ENCODE measurements around the gene ADIPOQ. TPM values are rescaled to one million over a fixed set of nuclear protein-coding genes. Genes with fewer than 3 reads are reported as not detected.

Gene ADIPOQ
- total and polyA plus RNA-seq, 2 of the 13 experiments (the other 11 are each of a cell fraction or from before 2014, with no cell fraction given): not detected

DNA sequence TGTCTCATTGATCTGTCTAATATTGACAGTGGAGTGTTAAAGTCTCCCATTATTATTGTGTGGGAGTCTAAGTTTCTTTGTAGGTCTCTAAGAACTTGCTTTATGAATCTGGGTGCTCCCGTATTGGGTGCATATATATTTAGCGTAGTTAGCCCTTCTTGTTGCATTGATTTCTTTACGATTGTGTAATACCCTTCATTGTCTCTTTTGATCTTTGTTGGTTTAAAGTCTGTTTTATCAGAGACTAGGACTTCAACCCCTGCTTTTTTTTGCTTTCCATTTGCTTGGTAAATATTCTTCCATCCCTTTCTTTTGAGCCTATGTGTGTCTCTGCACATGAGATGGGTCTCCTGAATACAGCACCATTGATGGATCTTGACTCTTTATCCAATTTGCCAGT lies 64.6 kb downstream of the ADIPOQ start (continued):
- TF ChIP-seq ZNF614 (CRISPR knock-in tag; IDR thresholded peaks at IDR 0.05; ENCODE audit: borderline replicate concordance) (peak; percentile 74; the same call in 1 of the 2 replicates), PITX1 (CRISPR knock-in tag; IDR thresholded peaks at IDR 0.05) (peak; percentile 64; the same call in 1 of the 2 replicates), CEBPB (IDR thresholded peaks at IDR 0.05; ENCODE audit: borderline replicate concordance, low read depth, low read length) (peak; percentile 92), KAT2B (IDR thresholded peaks at IDR 0.05; ENCODE audit: borderline replicate concordance, low read depth, low read length) (peak; percentile 18; the same call in 1 of the 2 replicates), SMAD3 (CRISPR knock-in tag; IDR thresholded peaks at IDR 0.05) (0 out of 2 replicates have a peak, but pooled peaks have one; percentile 53), NR2F1 (CRISPR knock-in tag; IDR thresholded peaks at IDR 0.05) (0 out of 4 replicates have a peak, but pooled peaks of 1 of the 2 experiments have one; percentile 54), SOX13 (IDR thresholded peaks at IDR 0.05) (peak; percentile 95), SOX13 (CRISPR knock-in tag; conservative IDR thresholded peaks at IDR 0.05 in 1 of 2, IDR thresholded peaks at IDR 0.05 in 1 of 2) (peak in 1 of 2 experiments; percentile 99; a peak in 2 of 4 replicates), NKX3-1 (CRISPR knock-in tag; IDR thresholded peaks at IDR 0.05) (peak; percentile 45; the same call in 1 of the 2 replicates), GATAD2A (CRISPR knock-in tag; IDR thresholded peaks at IDR 0.05) (peak; percentile 99), MIXL1 (CRISPR knock-in tag; IDR thresholded peaks at IDR 0.05) (peak; percentile 62; the same call in 1 of the 2 replicates), KAT8 (CRISPR knock-in tag; IDR thresholded peaks at IDR 0.05) (peak; percentile 80), FOXP1 (IDR thresholded peaks at IDR 0.05) (peak; percentile 57; the same call in 1 of the 2 replicates), FOXP1 (CRISPR knock-in tag; IDR thresholded peaks at IDR 0.05) (peak; percentile 90), ONECUT2 (CRISPR knock-in tag; IDR thresholded peaks at IDR 0.05) (peak; percentile 99), NFIC (IDR thresholded peaks at IDR 0.05; ENCODE audit: low read length) (peak; percentile 79; the same call in 1 of the 2 replicates), DNMT3B (CRISPR knock-in tag; conservative IDR thresholded peaks at IDR 0.05) (0 out of 2 replicates have a peak, but pooled peaks have one; percentile 34), RXRB (CRISPR knock-in tag; IDR thresholded peaks at IDR 0.05; ENCODE audit: borderline replicate concordance) (peak; percentile 90)
- TF ChIP-seq, protein P1, sequence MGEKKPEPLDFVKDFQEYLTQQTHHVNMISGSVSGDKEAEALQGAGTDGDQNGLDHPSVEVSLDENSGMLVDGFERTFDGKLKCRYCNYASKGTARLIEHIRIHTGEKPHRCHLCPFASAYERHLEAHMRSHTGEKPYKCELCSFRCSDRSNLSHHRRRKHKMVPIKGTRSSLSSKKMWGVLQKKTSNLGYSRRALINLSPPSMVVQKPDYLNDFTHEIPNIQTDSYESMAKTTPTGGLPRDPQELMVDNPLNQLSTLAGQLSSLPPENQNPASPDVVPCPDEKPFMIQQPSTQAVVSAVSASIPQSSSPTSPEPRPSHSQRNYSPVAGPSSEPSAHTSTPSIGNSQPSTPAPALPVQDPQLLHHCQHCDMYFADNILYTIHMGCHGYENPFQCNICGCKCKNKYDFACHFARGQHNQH (CRISPR knock-in tag; IDR thresholded peaks at IDR 0.05): peak; percentile 46; the same call in 1 of the 2 replicates
- TF ChIP-seq, protein P2, sequence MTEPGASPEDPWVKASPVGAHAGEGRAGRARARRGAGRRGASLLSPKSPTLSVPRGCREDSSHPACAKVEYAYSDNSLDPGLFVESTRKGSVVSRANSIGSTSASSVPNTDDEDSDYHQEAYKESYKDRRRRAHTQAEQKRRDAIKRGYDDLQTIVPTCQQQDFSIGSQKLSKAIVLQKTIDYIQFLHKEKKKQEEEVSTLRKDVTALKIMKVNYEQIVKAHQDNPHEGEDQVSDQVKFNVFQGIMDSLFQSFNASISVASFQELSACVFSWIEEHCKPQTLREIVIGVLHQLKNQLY (CRISPR knock-in tag; IDR thresholded peaks at IDR 0.05): peak; percentile 66; the same call in 1 of the 2 replicates
- TF ChIP-seq, protein P3, sequence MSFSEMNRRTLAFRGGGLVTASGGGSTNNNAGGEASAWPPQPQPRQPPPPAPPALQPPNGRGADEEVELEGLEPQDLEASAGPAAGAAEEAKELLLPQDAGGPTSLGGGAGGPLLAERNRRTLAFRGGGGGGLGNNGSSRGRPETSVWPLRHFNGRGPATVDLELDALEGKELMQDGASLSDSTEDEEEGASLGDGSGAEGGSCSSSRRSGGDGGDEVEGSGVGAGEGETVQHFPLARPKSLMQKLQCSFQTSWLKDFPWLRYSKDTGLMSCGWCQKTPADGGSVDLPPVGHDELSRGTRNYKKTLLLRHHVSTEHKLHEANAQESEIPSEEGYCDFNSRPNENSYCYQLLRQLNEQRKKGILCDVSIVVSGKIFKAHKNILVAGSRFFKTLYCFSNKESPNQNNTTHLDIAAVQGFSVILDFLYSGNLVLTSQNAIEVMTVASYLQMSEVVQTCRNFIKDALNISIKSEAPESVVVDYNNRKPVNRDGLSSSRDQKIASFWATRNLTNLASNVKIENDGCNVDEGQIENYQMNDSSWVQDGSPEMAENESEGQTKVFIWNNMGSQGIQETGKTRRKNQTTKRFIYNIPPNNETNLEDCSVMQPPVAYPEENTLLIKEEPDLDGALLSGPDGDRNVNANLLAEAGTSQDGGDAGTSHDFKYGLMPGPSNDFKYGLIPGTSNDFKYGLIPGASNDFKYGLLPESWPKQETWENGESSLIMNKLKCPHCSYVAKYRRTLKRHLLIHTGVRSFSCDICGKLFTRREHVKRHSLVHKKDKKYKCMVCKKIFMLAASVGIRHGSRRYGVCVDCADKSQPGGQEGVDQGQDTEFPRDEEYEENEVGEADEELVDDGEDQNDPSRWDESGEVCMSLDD (CRISPR knock-in tag; IDR thresholded peaks at IDR 0.05; ENCODE audit: borderline replicate concordance): 0 out of 2 replicates have a peak, but pooled peaks have one; percentile 39
- TF ChIP-seq, protein P4, sequence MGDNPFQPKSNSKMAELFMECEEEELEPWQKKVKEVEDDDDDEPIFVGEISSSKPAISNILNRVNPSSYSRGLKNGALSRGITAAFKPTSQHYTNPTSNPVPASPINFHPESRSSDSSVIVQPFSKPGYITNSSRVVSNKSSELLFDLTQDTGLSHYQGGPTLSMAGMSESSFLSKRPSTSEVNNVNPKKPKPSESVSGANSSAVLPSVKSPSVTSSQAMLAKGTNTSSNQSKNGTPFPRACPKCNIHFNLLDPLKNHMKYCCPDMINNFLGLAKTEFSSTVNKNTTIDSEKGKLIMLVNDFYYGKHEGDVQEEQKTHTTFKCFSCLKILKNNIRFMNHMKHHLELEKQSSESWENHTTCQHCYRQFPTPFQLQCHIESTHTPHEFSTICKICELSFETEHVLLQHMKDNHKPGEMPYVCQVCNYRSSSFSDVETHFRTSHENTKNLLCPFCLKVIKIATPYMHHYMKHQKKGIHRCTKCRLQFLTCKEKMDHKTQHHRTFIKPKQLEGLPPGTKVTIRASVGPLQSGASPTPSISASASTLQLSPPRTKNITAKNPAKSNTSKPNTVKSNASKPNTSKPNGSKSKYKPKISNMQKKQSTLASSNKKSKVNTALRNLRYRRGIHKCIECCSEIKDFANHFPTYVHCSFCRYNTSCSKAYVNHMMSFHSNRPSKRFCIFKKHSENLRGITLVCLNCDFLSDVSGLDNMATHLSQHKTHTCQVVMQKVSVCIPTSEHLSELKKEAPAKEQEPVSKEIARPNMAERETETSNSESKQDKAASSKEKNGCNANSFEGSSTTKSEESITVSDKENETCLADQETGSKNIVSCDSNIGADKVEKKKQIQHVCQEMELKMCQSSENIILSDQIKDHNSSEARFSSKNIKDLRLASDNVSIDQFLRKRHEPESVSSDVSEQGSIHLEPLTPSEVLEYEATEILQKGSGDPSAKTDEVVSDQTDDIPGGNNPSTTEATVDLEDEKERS (CRISPR knock-in tag; IDR thresholded peaks at IDR 0.05): 0 out of 2 replicates have a peak, but pooled peaks have one; percentile 48
- TF ChIP-seq, protein P5, sequence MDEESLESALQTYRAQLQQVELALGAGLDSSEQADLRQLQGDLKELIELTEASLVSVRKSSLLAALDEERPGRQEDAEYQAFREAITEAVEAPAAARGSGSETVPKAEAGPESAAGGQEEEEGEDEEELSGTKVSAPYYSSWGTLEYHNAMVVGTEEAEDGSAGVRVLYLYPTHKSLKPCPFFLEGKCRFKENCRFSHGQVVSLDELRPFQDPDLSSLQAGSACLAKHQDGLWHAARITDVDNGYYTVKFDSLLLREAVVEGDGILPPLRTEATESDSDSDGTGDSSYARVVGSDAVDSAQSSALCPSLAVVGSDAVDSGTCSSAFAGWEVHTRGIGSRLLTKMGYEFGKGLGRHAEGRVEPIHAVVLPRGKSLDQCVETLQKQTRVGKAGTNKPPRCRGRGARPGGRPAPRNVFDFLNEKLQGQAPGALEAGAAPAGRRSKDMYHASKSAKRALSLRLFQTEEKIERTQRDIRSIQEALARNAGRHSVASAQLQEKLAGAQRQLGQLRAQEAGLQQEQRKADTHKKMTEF (CRISPR knock-in tag; IDR thresholded peaks at IDR 0.05): peak; percentile 88
